ENCODE data around the gene APH1A. TPM values are rescaled to one million over a fixed set of nuclear protein-coding genes. Genes with fewer than 3 reads are reported as not detected.

The APH1A gene
- total and polyA plus RNA-seq, 2 of the 13 experiments (the other 11 are each of a cell fraction or from before 2014, with no cell fraction given): 114 to 130 TPM

GRCh38 chr1:150268705-150269403 is at the start of gene APH1A (continued):
- peak; percentile 38; the same call in 1 of the 2 replicates for TF ChIP-seq CBX5 (CRISPR knock-in tag; IDR thresholded peaks at IDR 0.05; ENCODE audit: borderline replicate concordance)
- TF ChIP-seq SNAI1 (CRISPR knock-in tag; IDR thresholded peaks at IDR 0.05; ENCODE audit: borderline replicate concordance): 0 out of 2 replicates have a peak, but pooled peaks have one; percentile 70
- no peak for TF ChIP-seq TRIM24 (CRISPR knock-in tag; IDR thresholded peaks at IDR 0.05)
- TF ChIP-seq RNF2 (conservative IDR thresholded peaks at IDR 0.05; ENCODE audit: low read depth): no peak
- TF ChIP-seq TGIF2 (CRISPR knock-in tag; IDR thresholded peaks at IDR 0.05): 0 out of 2 replicates have a peak, but pooled peaks have one; percentile 54
- TF ChIP-seq TBP (CRISPR knock-in tag; IDR thresholded peaks at IDR 0.05): no peak
- TF ChIP-seq ISX (CRISPR knock-in tag; conservative IDR thresholded peaks at IDR 0.05): 0 out of 2 replicates have a peak, but pooled peaks have one; percentile 46
- TF ChIP-seq CSRNP1 (CRISPR knock-in tag; IDR thresholded peaks at IDR 0.05): no peak
- peak; percentile 95 for TF ChIP-seq KAT8 (CRISPR knock-in tag; IDR thresholded peaks at IDR 0.05)
- no peak for TF ChIP-seq PCBP2 (optimal IDR thresholded peaks at IDR 0.05; ENCODE audit: low read depth, low read length, poor library complexity, severe bottlenecking)
- no peak for TF ChIP-seq PTBP1 (IDR thresholded peaks at IDR 0.05; ENCODE audit: low read depth, low read length, poor library complexity, severe bottlenecking)
- TF ChIP-seq PCBP1 (IDR thresholded peaks at IDR 0.05; ENCODE audit: borderline replicate concordance, low read depth, low read length): no peak
- TF ChIP-seq ZNF775 (CRISPR knock-in tag; IDR thresholded peaks at IDR 0.05; ENCODE audit: borderline replicate concordance): no peak
- TF ChIP-seq MXD1 (CRISPR knock-in tag; IDR thresholded peaks at IDR 0.05): peak; percentile 48; the same call in 1 of the 2 replicates
- no peak for TF ChIP-seq ZNF552 (CRISPR knock-in tag; IDR thresholded peaks at IDR 0.05; ENCODE audit: borderline replicate concordance)
- no peak for TF ChIP-seq GLMP (CRISPR knock-in tag; IDR thresholded peaks at IDR 0.05; ENCODE audit: borderline replicate concordance)
- TF ChIP-seq ZGPAT (CRISPR knock-in tag; IDR thresholded peaks at IDR 0.05): peak; percentile 92; the same call in 1 of the 2 replicates
- no peak for TF ChIP-seq ZNF597 (CRISPR knock-in tag; IDR thresholded peaks at IDR 0.05)
- TF ChIP-seq ZNF34 (CRISPR knock-in tag; IDR thresholded peaks at IDR 0.05; ENCODE audit: borderline replicate concordance): no peak

Data from HepG2 (cell line).